Measurements from ENCODE around the gene JAML.

- no peak for TF ChIP-seq POLR2AphosphoS5 (IDR thresholded peaks at IDR 0.05)
- TF ChIP-seq POLR2A (IDR thresholded peaks at IDR 0.05) = no peak
- TF ChIP-seq, protein P1, sequence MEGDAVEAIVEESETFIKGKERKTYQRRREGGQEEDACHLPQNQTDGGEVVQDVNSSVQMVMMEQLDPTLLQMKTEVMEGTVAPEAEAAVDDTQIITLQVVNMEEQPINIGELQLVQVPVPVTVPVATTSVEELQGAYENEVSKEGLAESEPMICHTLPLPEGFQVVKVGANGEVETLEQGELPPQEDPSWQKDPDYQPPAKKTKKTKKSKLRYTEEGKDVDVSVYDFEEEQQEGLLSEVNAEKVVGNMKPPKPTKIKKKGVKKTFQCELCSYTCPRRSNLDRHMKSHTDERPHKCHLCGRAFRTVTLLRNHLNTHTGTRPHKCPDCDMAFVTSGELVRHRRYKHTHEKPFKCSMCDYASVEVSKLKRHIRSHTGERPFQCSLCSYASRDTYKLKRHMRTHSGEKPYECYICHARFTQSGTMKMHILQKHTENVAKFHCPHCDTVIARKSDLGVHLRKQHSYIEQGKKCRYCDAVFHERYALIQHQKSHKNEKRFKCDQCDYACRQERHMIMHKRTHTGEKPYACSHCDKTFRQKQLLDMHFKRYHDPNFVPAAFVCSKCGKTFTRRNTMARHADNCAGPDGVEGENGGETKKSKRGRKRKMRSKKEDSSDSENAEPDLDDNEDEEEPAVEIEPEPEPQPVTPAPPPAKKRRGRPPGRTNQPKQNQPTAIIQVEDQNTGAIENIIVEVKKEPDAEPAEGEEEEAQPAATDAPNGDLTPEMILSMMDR (IDR thresholded peaks at IDR 0.05) = no peak
- no peak for TF ChIP-seq EP300 (IDR thresholded peaks at IDR 0.05)
Measured at GRCh38 chr11:118213781-118214180, 11.0 kb downstream of the JAML start.
